H1 (cell line): ENCODE data around the gene HTD2. TPM values are rescaled to one million over a fixed set of nuclear protein-coding genes. Genes with fewer than 3 reads are reported as not detected.

Experiments used
- CTCF ChIA-PET: fragments of 300-600 bp; sonication (Branson Sonifier 250); formaldehyde crosslinking; loops from one replicate; lab custom pipeline; 2021; ENCODE audit not compliant: partially characterized antibody; lab: Charles Lee
- POLR2A ChIA-PET: fragments of 300-600 bp; sonication (Branson Sonifier 250); formaldehyde crosslinking; loops from one replicate; lab custom pipeline; 2021; ENCODE audit warnings: inconsistent platforms; ENCODE audit not compliant: partially characterized antibody; lab: Charles Lee
- DNase-seq, 2 experiments: peaks; one replicate each; pipeline versions ENCODE4 v3.0.0 to v3.0.0-alpha.2; 2010 to 2022; ENCODE audit warnings: low spot score in 2 of 2, low read depth in 1 of 2, mixed read lengths in 1 of 2
- FAIRE-seq: peaks from 2 replicates; lab custom pipeline; 2011; peaks lifted over from hg19 to GRCh38; lab: Jason Lieb, UNC
- H2AFZ ChIP-seq: 2 replicates; pipeline ENCODE4 v1.8.1; 2012; ENCODE audit warnings: low read length, inconsistent platforms
- H2AK5ac ChIP-seq: 2 replicates; pipeline ENCODE4 v1.6.1; 2013; ENCODE audit warnings: low read depth, low read length
- H2BK120ac ChIP-seq: replicated peaks from 2 replicates; pipeline ENCODE3; 2013; ENCODE audit warnings: low read depth, low read length, inconsistent platforms
- H2BK12ac ChIP-seq: 2 replicates; pipeline ENCODE4 v1.6.1; 2013; ENCODE audit warnings: low read depth, low read length
- H2BK15ac ChIP-seq: 2 replicates; pipeline ENCODE4 v1.6.1; 2013; ENCODE audit warnings: low read length
- H2BK20ac ChIP-seq: 2 replicates; pipeline ENCODE4 v1.6.1; 2013; ENCODE audit warnings: low read length
- H2BK5ac ChIP-seq: 2 replicates; pipeline ENCODE4 v1.6.1; 2013; ENCODE audit warnings: low read depth, low read length
- H3K14ac ChIP-seq: 2 replicates; pipeline ENCODE4 v1.6.1; 2013; ENCODE audit warnings: inconsistent platforms; ENCODE audit not compliant: insufficient read length
- H3K18ac ChIP-seq: 2 replicates; pipeline ENCODE4 v1.6.1; 2013; ENCODE audit warnings: low read length; ENCODE audit errors: extremely low read depth
- H3K23ac ChIP-seq: 2 replicates; pipeline ENCODE4 v1.6.1; 2013; ENCODE audit warnings: inconsistent platforms; ENCODE audit not compliant: insufficient read length
- H3K23me2 ChIP-seq: 2 replicates; pipeline ENCODE4 v1.6.1; 2013; ENCODE audit warnings: low read depth, low read length
- H3K27ac ChIP-seq: 2 replicates; pipeline ENCODE4 v1.6.1; 2011; ENCODE audit warnings: low read depth, low read length, inconsistent platforms
- H3K27me3 ChIP-seq, 4 experiments: replicated peaks in 1 of 4; 1 replicate in 1 of 4; 2 replicates in 3 of 4; pipeline versions ENCODE4 v1.6.1 to v1.8.1; 2011 to 2013; ENCODE audit warnings: low read length in 3 of 4, mild to moderate bottlenecking in 3 of 4, inconsistent platforms in 2 of 4, mixed read lengths in 2 of 4, moderate library complexity in 1 of 4; ENCODE audit not compliant: control insufficient read depth in 3 of 4, insufficient read depth in 3 of 4; ENCODE audit errors: extremely low read depth in 1 of 4
- H3K36me3 ChIP-seq, 4 experiments: 2 replicates each; pipeline versions ENCODE4 v1.6.1 to v1.8.1; 2011 to 2013; ENCODE audit warnings: mild to moderate bottlenecking in 4 of 4, low read length in 3 of 4, moderate library complexity in 2 of 4, control low read depth in 1 of 4, inconsistent platforms in 1 of 4; ENCODE audit not compliant: insufficient read depth in 4 of 4, control insufficient read depth in 2 of 4
- H3K4ac ChIP-seq: replicated peaks from 2 replicates; pipeline ENCODE3; 2013; ENCODE audit warnings: low read length, low read depth, mixed read lengths, inconsistent platforms; ENCODE audit not compliant: insufficient read length
- H3K4me1 ChIP-seq, 4 experiments: replicated peaks in 1 of 4; 1 replicate in 1 of 4; 2 replicates in 3 of 4; pipeline versions ENCODE4 v1.6.1 to v1.8.1; 2011 to 2013; ENCODE audit warnings: low read length in 3 of 4, inconsistent platforms in 2 of 4, mixed read lengths in 1 of 4; ENCODE audit not compliant: insufficient read depth in 4 of 4, control insufficient read depth in 3 of 4
- H3K4me2 ChIP-seq, 2 experiments: 2 replicates each; pipeline versions ENCODE4 v1.6.1 to v1.8.1; 2011 to 2013; ENCODE audit warnings: low read depth in 2 of 2, low read length in 2 of 2, control low read depth in 1 of 2, inconsistent platforms in 1 of 2, mild to moderate bottlenecking in 1 of 2; ENCODE audit not compliant: insufficient read depth in 1 of 2
- H3K4me3 ChIP-seq, 4 experiments: fragments of 200-600, 300-600 bp in 1 of 4; sonication (generic), shearing (Covaris generic), sonication (Bioruptor Twin) in 1 of 4; 2 replicates each; pipeline versions ENCODE4 v1.5.1 to v1.8.1; 2011 to 2016; ENCODE audit warnings: low read length in 4 of 4, low read depth in 3 of 4, control low read depth in 2 of 4, inconsistent platforms in 2 of 4, mild to moderate bottlenecking in 2 of 4, mixed read lengths in 1 of 4, moderate library complexity in 1 of 4; ENCODE audit not compliant: insufficient read depth in 2 of 4; ENCODE audit errors: extremely low read depth in 1 of 4
- H3K56ac ChIP-seq: replicated peaks from 2 replicates; pipeline ENCODE3; 2013; ENCODE audit warnings: low read depth, mild to moderate bottlenecking, mixed read lengths, low read length, inconsistent platforms; ENCODE audit not compliant: insufficient read length
- H3K79me1 ChIP-seq: 2 replicates; pipeline ENCODE4 v1.6.1; 2013; ENCODE audit warnings: low read depth, low read length, control low read depth
- H3K79me2 ChIP-seq, 2 experiments: 2 replicates each; pipeline versions ENCODE4 v1.6.1 to v1.8.1; 2012 to 2013; ENCODE audit warnings: low read length in 2 of 2, mild to moderate bottlenecking in 2 of 2, inconsistent platforms in 1 of 2; ENCODE audit not compliant: insufficient read depth in 2 of 2, control insufficient read depth in 1 of 2
- H3K9ac ChIP-seq, 4 experiments: replicated peaks in 1 of 4; 1 replicate in 1 of 4; 2 replicates in 3 of 4; pipeline versions ENCODE4 v1.6.1 to v1.8.1; 2011 to 2013; ENCODE audit warnings: low read depth in 3 of 4, low read length in 3 of 4, control low read depth in 2 of 4, mild to moderate bottlenecking in 2 of 4, moderate library complexity in 2 of 4, inconsistent platforms in 1 of 4; ENCODE audit errors: extremely low read depth in 1 of 4
- H3K9me3 ChIP-seq, 2 experiments: 2 replicates each; pipeline versions ENCODE4 v1.6.1 to v1.8.1; 2012 to 2013; ENCODE audit warnings: mild to moderate bottlenecking in 2 of 2, moderate library complexity in 2 of 2, control low read depth in 1 of 2, inconsistent platforms in 1 of 2, low read depth in 1 of 2, low read length in 1 of 2, mixed read lengths in 1 of 2; ENCODE audit not compliant: insufficient read depth in 2 of 2
- H4K20me1 ChIP-seq, 2 experiments: replicated peaks in 1 of 2; 2 replicates each; pipeline versions ENCODE3 to v1.8.1; 2011 to 2013; ENCODE audit warnings: inconsistent platforms in 2 of 2, low read length in 2 of 2, mild to moderate bottlenecking in 1 of 2; ENCODE audit not compliant: insufficient read depth in 2 of 2, control insufficient read depth in 1 of 2
- H4K5ac ChIP-seq: 2 replicates; pipeline ENCODE4 v1.6.1; 2013; ENCODE audit warnings: low read length, low read depth, mixed read lengths, inconsistent platforms; ENCODE audit not compliant: insufficient read length
- H4K8ac ChIP-seq: 2 replicates; pipeline ENCODE4 v1.8.0; 2013; ENCODE audit warnings: mild to moderate bottlenecking, moderate library complexity, low read length, inconsistent platforms; ENCODE audit not compliant: insufficient read depth; ENCODE audit errors: extremely low read depth
- H4K91ac ChIP-seq: replicated peaks from 2 replicates; pipeline ENCODE3; 2013; ENCODE audit warnings: low read length, mixed read lengths, inconsistent platforms; ENCODE audit not compliant: insufficient read length
- CBX8 ChIP-seq: fragments of 300-800, 300-1000 bp; sonication (generic); IDR thresholded peaks from 2 replicates; pipeline ENCODE4 v1.7.1; 2016; ENCODE audit warnings: low read depth, low read length, borderline replicate concordance
- CHD1 ChIP-seq: IDR thresholded peaks from 2 replicates; pipeline ENCODE4 v1.6.1; 2012; ENCODE audit warnings: low read depth, low read length, improper control_type of control experiment
- FOSL1 ChIP-seq: IDR thresholded peaks from 2 replicates; pipeline ENCODE4 v1.6.1; 2011; ENCODE audit warnings: mild to moderate bottlenecking, low read depth, low read length, moderate library complexity; ENCODE audit not compliant: insufficient read depth
- RFX5 ChIP-seq: IDR thresholded peaks from 2 replicates; pipeline ENCODE4 v1.6.1; 2011; ENCODE audit warnings: low read depth, low read length, improper control_type of control experiment, borderline replicate concordance
- RXRA ChIP-seq: IDR thresholded peaks from 2 replicates; pipeline ENCODE4 v1.6.1; 2011; ENCODE audit warnings: low read depth, mild to moderate bottlenecking, low read length, moderate library complexity; ENCODE audit not compliant: insufficient read depth
- SP4 ChIP-seq: IDR thresholded peaks from 2 replicates; pipeline ENCODE4 v1.6.1; 2012; ENCODE audit warnings: low read length, inconsistent platforms
- SRF ChIP-seq: IDR thresholded peaks from 2 replicates; pipeline ENCODE4 v1.6.1; 2011; ENCODE audit warnings: mild to moderate bottlenecking, low read depth, low read length, moderate library complexity
- SUZ12 ChIP-seq: fragments of 200-600 bp; sonication (generic); IDR thresholded peaks from 2 replicates; pipeline ENCODE4 v1.6.1; 2012; ENCODE audit warnings: mild to moderate bottlenecking, inconsistent platforms, low read length, moderate library complexity, mixed read lengths
- TAF1 ChIP-seq: IDR thresholded peaks from 2 replicates; pipeline ENCODE4 v1.6.1; 2011; ENCODE audit warnings: mild to moderate bottlenecking, low read depth, low read length
- TAF7 ChIP-seq: optimal IDR thresholded peaks from 2 replicates; pipeline ENCODE3; 2011; ENCODE audit warnings: low read depth, mild to moderate bottlenecking, inconsistent platforms, low read length, moderate library complexity, borderline replicate concordance
- TBP ChIP-seq: IDR thresholded peaks from 2 replicates; pipeline ENCODE4 v1.6.1; 2011; ENCODE audit warnings: low read depth, low read length, improper control_type of control experiment
- ZNF274 ChIP-seq: IDR thresholded peaks from 2 replicates; pipeline ENCODE4 v1.7.0; 2012; ENCODE audit warnings: low read length, borderline replicate concordance; ENCODE audit errors: extremely low read depth
- WGBS, 2 experiments: shearing (Covaris generic) in 1 of 2; methylation state at CpG; one replicate each; pipeline versions ENCODE4 v1.1.6 to v1.1.7; 2013 to 2015; ENCODE audit warnings: low lambda C conversion rate in 2 of 2, mixed read lengths in 2 of 2, inconsistent platforms in 1 of 2, low coverage in 1 of 2, missing lambda C conversion rate in 1 of 2; ENCODE audit not compliant: insufficient replicate concordance in 2 of 2, insufficient coverage in 1 of 2, insufficient read length in 1 of 2; ENCODE audit errors: extremely low coverage in 1 of 2, missing lambda C conversion rate in 1 of 2; 5-methylcytosine and 5-hydroxymethylcytosine counted together
- polyA plus RNA-seq, 7 experiments: library from polyadenylated mRNA; depleted of rRNA in 3 of 7; stranded (reverse) in 5 of 7; unstranded in 2 of 7; fragments of >200 nt in 5 of 7; fragments of 200-250 nt in 2 of 7; gene quantifications; 1 replicate in 5 of 7; 2 replicates in 1 of 7; 4 replicates in 1 of 7; pipeline versions ENCODE4 v1.2.1 to v1.2.3, GENCODE V29; 2011 to 2013; ENCODE audit warnings: missing spikeins in 2 of 7, mixed read lengths in 2 of 7
- total RNA-seq: library from RNA; stranded (reverse); fragmentation: NEBNext Ultra II Directional; extraction: Animal tissue kit (Norgen Biotek cat#: 25700); gene quantifications from 2 replicates; pipeline ENCODE4 v1.2.1, GENCODE V29; 2021
- TF ChIP-seq, protein P1 (sequence below): IDR thresholded peaks from 2 replicates; pipeline ENCODE4 v1.6.1; 2011; ENCODE audit warnings: low read depth, mild to moderate bottlenecking, low read length; ENCODE audit not compliant: insufficient read depth

HTD2 gene
- total and polyA plus RNA-seq, 2 of the 8 experiments (the other 6 are each of a cell fraction or from before 2014, with no cell fraction given): 8.8 to 10.8 TPM

- 0 out of 7 replicates have a peak, but pooled peaks cover 0 to 4% (median 0%) of the 10 kb centered on the region in 4 experiments for H3K4me1 ChIP-seq
- no peak overlapping the region for H3K14ac ChIP-seq
- FAIRE-seq: no peak
- H2BK20ac ChIP-seq: no peak overlapping the region
- peak overlapping the region in 1 of 2 experiments; percentile 64; a peak in 1 of 4 replicates for H3K4me2 ChIP-seq
- POLR2A ChIA-PET: interaction anchor here (2.0 kb wide), 1 partner anchor 10 kb away, joined by 5 read pairs; no protein-coding TSS in a partner anchor
- no peak overlapping the region for H3K9ac ChIP-seq
- no peak overlapping the region for H2BK120ac ChIP-seq
- CTCF ChIA-PET: interaction anchor here (0.6 to 3.9 kb wide), 5 partner anchors 10 to 160 kb away, joined by 3 to 15 read pairs (median 5); partner anchors contain the start of genes HTD2, KCTD6 and RPP14
- H4K20me1 ChIP-seq: no peaks in the 10 kb centered on the region
- no peaks in the 10 kb centered on the region for H3K79me1 ChIP-seq
- peaks cover 0 to 16% (median 8%) of the 10 kb centered on the region in 4 experiments; a peak in 5 of 7 replicates for H3K27me3 ChIP-seq
- H3K23me2 ChIP-seq: peaks cover 7% of the 10 kb centered on the region; the same call in 1 of the 2 replicates
- 92% methylated on average over 4 of the region's 4 CpGs; no CpG with 5 or more reads in 1 of the 2 experiments for WGBS, 2 experiments
- no peak overlapping the region for H3K56ac ChIP-seq
- no peak overlapping the region for H3K23ac ChIP-seq
- no peak overlapping the region for H4K5ac ChIP-seq
- no peak overlapping the region; the same call in 1 of the 2 replicates for H2AK5ac ChIP-seq
- H3K4me3 ChIP-seq: no peak overlapping the region
- H2AFZ ChIP-seq: no peak overlapping the region
- no peaks in the 10 kb centered on the region for H3K9me3 ChIP-seq
- H2BK5ac ChIP-seq: no peak overlapping the region
- H3K4ac ChIP-seq: no peak overlapping the region
- no peaks in the 10 kb centered on the region for H3K79me2 ChIP-seq
- H2BK15ac ChIP-seq: no peak overlapping the region
- no peaks in the 10 kb centered on the region for H3K36me3 ChIP-seq
- H4K8ac ChIP-seq: no peak overlapping the region
- DNase-seq: no peak
- no peak overlapping the region for H2BK12ac ChIP-seq
- H3K18ac ChIP-seq: no peak overlapping the region
- H3K27ac ChIP-seq: no peak overlapping the region
- no peak overlapping the region for H4K91ac ChIP-seq
- TF ChIP-seq SP4 (no peak), TAF7 (no peak), FOSL1 (no peak), CBX8 (no peak), SUZ12 (no peak), RXRA (no peak), TAF1 (no peak), RFX5 (no peak), SRF (no peak), CHD1 (no peak), TBP (no peak), ZNF274 (no peak)
- TF ChIP-seq, protein P1, sequence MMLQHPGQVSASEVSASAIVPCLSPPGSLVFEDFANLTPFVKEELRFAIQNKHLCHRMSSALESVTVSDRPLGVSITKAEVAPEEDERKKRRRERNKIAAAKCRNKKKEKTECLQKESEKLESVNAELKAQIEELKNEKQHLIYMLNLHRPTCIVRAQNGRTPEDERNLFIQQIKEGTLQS: no peak
Measured at GRCh38 chr3:58331593-58332152, 25.4 kb downstream of the HTD2 start.
